GM08714 (cell line): ENCODE measurements around the gene TCOF1.

Source experiments
- H3K4me3 ChIP-seq: fragments of 200-500 bp; sonication (Bioruptor generic); 2 replicates; pipeline ENCODE4 v1.5.1; 2014; ENCODE audit warnings: mild to moderate bottlenecking, low read length, inconsistent platforms
- ZNF274 ChIP-seq: IDR thresholded peaks from 2 replicates; pipeline ENCODE4 v1.6.1; 2012; ENCODE audit warnings: mild to moderate bottlenecking, low read depth, low read length

Gene TCOF1

DNA sequence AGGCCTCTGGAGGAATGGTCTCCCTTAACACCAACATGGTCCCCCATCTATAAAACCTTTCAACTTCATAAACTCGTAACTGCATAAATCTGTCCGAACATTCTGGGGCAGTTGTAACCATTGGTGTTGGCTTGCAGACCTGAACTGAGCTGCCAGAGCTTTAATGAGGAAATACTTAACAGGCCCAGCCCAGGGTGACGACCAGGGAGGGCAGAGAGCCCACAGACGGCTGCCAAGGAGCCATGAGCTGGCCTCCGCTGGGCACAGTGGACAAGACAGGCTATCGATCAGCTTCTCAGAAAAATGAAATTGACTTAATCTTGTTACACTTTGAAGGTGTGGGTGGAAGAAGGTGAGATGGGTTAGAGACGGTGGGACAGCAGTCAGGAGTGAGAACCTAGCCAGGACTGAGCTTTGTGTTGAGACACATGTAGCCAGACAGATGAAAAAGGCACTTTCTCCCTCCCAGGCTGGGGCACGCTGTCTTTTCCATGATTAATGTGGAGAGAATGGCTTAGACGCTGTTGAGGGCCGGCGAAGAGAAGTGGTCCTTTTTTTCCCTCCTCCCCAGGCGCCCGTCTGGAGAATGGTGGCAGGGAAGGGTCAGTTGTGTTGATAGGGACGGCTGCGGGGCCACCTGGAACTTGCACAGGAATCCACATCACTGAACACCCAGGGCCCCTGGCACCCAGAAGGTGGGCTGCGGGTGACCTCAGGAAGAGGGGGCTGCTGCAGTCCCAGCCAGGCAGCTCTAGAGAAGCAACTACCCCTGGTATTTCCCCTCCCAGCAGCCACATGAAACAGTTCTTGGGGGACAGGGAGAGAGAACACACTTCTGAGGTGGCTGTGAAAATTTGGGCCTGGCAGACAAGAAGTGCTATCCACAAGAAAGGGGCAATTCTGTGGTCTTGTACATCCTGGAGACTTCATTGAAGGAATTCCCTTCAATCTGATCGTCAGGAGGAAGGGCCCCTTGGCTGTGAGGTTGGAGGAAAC is 27.3 kb upstream of the TCOF1 start:
- no peak for TF ChIP-seq ZNF274
- H3K4me3 ChIP-seq: no peak overlapping the region

DNA sequence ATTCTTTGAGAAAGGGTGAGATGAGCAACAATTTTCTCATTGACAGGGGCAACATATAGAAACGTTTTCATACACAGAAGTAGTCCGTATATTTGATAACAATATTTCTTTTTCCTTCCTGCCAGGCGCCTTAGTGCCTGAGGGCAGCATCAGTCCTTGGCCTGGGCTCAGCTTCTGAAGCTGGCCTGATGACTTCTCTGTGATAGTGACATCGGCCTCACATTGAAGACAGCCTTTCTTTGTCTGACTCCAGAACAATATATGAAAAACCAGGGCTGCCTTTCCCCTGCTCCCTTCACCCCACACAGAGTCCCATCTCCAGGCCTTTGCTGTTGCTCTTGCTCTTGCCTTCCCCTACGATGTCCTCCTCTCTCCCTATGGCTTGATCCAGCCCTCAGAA is 24.1 kb upstream of the TCOF1 start:
- no peak for TF ChIP-seq ZNF274
- no peak overlapping the region for H3K4me3 ChIP-seq

DNA sequence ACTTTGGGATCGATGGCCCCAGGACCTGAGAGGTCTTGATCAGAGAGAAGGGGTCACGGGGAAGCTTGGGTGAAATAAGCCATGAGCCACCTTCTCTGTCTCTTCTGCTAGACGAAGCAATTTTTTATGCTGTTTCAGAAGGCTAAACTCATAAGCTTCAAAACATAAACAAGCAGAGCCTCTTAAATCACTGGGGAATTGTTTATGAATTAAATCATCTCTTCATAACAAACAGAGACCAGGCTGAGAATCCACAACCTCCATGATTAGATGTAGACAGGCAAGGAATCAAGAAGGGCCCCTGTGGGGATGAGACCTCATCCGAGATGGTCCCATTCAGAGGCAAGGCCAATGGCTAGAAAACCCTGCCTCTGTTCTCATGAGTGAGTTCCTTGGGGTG is 21.7 kb upstream of the TCOF1 start:
- H3K4me3 ChIP-seq: no peak overlapping the region
- no peak for TF ChIP-seq ZNF274

DNA sequence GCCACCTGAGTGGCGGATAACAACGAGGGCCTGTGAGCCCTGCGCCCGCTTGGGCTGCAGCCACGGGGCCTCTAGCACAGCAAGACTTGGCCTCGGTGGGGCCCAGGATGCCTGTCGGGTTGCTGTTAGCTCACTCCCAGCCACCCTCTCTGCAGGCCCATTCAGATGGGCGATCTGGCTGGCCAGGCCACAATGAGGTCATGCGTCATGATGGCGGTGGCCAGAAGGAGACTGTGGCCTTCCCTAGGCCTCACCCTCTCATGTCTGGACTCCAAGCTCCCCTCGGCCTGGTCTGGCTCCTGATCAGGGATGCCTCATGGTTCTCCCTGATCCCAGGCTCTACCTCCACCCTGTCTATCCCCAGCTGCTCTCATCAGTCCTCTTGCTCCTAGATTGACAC is 19.0 kb upstream of the TCOF1 start:
- no peak for TF ChIP-seq ZNF274
- no peak overlapping the region for H3K4me3 ChIP-seq

DNA sequence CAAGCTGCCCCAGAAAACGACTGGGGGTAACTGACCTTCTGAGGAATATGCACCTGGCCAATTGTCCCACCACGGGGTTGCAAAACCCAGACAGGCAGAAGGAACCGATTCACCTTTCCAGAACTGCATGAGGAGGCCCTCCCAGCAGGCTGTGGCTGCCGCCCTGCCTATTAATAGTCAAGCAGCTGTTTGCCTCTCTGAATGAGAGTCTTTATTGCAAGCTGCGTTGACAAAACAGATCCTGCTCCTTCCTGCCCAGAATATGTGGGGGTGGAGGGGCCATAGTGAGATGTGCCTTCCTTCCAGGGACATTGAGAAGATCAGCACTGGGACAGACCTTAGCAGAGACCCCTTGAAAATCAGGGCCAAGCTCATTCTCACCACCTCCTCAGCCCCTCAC is 18.3 kb upstream of the TCOF1 start:
- no peak overlapping the region for H3K4me3 ChIP-seq
- no peak for TF ChIP-seq ZNF274

DNA sequence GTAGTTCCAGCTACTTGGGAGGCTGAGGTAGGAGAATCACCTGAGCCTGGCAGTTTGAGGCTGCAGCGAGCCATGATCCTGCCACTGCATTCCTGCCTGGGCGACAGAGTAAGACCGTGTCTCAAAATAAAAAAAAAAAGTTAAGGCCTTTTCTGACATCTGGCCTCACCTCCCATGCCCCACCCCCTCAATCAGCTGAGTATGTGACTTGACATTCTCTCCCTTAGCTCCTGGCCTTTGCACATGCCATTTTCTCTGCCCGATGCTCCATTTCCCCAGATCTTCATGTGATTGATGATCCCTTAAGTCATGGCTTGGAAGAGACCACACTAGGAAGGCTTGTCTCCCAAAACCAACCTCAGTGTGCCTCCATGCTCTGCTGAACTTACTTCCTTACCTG is 17.7 kb upstream of the TCOF1 start:
- H3K4me3 ChIP-seq: no peak overlapping the region
- TF ChIP-seq ZNF274: no peak

DNA sequence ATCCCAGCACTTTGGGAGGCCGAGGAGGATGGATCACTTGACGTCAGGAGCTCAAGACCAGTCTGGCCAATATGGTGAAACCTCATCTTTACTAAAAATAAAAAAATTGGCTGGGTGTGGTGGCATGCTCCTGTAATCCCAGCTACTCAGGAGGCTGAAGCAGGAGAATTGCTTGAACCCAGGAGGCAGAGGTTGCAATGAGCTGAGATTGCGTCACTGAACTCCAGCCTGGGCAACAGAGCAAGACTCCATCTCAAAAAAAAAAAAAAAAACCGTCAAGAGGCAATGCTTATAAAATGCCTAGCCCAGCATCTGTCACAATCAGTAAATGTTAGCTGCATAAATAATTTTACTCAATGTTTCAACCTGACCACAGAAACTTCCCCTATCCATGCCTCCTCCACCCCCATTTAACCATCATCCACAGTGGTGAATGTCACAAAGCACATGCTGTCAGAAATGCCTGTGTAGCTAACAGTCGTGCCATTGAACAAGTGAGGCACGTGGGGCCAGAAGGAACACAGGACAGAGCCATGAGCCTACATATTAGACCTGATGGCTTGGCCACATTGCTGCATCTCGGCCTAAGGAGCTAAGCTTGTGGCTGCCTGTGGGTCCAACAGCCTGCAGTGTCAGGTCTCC is 16.8 kb upstream of the TCOF1 start:
- no peak for TF ChIP-seq ZNF274

DNA sequence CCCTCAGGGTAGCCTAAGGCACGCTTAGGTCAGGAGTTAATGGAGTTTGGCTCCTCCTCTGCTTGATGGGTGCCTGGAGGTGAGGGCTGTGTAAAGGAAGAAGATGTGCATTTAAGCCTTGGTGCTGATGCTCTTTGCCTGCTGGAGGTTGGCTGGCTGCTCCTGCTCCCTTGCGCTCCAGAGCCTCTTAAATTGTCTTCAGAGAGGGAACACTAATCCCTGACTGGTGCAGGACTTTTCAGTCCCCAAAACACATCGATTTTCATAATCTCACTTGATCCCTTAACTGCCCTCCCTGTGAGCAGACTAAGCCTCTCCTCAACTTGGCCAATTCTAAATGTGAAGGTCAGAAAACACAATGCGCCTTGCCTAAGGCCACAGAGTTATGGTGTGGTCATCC is 16.2 kb upstream of the TCOF1 start:
- no peak for TF ChIP-seq ZNF274

More for the DNA sequence above, 16.8 kb upstream of the TCOF1 start:
- H3K4me3 ChIP-seq: no peak overlapping the region

DNA sequence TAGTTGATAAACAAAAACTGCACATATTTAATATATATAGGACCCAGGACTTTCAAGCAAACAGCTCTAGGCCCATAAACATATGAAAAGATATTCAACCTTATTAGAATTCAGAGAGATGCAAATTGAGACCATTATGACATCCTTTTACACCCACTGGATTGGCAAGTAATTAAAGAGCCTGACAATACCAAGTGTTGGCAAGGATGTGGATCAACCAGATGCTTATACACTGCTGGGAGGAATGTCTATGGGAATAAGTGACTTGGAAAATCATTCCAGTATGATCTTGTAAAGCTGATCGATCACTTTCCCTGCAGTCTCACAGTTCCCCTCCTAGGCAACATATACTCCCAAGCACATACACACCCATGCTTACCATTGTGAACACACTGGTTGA is 15.5 kb upstream of the TCOF1 start:
- no peak overlapping the region for H3K4me3 ChIP-seq
- no peak for TF ChIP-seq ZNF274

More for the DNA sequence above, 16.2 kb upstream of the TCOF1 start:
- H3K4me3 ChIP-seq: no peak overlapping the region

DNA sequence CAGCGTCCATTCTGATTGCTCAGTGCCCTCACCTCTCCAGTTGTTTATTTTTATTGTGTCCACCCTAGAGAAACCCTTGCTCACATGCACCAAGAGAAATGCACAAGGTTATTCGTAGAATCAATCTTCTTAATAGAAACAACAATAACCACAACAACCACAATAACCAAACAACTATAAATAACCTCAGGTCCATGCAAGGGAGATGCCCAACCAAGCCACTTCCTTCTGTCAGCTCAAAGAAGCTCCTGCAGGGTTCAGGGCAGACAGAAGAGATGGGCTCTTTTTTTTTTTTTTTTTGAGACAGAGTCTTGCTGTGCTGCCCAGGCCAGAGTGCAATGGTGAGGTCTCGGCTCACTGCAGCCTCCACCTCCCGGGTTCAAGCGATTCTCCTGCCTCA is 14.9 kb upstream of the TCOF1 start:
- no peak for TF ChIP-seq ZNF274

DNA sequence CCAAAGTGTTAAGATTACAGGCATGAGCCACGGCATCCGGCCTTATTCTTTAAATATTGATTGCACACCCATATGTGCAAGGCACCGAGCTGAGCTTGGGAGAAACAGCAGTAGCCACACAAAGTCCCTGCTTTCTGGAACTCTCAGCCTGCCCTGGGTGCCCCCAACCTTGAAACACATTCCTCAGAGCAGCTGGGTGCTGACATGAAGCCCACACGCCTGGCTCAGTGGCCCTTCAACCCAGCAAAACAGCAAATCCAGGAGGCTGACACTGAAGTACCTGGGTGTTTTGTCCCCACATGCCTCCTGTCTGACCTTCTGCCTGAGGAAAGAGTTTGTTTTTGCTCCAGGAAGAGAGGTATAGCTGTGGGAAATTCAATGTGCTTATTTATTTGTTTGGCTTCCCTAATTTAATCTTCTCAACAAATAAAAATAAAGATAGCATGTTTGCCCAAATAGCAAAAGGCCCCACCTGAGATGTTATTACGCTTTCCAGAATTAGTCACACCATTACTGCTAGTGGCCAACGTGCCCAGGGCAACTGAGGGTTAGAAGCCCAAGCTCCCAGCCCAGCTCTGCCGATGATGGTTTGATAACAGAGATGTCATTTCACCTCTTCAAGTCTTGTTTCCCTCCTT is 13.4 kb upstream of the TCOF1 start:
- no peak overlapping the region for H3K4me3 ChIP-seq
- no peak for TF ChIP-seq ZNF274

More for the DNA sequence above, 14.9 kb upstream of the TCOF1 start:
- no peak overlapping the region for H3K4me3 ChIP-seq

DNA sequence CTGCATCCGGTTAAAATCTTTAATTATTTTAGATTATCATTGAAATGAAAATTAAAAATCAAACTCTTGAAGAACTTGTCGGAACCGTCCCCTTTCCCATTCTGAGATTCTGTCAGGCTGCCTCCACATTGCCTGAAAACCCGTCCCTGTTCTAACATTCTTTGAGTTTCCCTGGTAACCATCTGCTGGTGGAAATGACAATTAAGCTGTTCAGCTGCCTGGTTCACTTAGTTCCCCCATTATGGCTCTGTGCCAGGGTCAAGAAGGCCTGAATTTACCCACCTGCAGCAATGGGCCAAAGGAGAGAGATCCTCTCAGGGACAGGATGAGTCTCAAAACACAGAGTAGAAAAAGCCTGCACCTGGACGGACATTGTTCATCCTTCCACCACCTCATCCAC is 11.8 kb upstream of the TCOF1 start:
- no peak overlapping the region for H3K4me3 ChIP-seq
- TF ChIP-seq ZNF274: no peak

DNA sequence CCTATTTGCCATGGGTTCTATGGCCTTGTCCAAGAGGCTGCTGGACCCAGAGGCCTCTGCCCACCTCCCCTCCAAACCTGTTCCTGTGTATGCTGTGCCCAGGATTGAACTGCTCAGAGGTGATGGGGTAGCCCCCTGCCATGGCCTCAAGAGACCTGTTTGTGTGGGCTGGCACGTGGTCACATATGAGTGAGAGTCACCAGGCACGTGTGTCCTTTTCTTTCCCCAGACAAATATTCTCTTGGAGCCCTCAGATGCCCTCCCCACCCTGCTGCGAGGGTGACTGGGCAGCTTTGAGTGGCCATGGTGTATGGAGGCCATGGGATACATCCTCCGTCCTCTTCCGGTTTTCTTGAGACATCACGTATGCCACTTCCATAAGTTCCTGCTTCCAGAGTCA is 10.9 kb upstream of the TCOF1 start:
- H3K4me3 ChIP-seq: no peak overlapping the region
- TF ChIP-seq ZNF274: no peak

DNA sequence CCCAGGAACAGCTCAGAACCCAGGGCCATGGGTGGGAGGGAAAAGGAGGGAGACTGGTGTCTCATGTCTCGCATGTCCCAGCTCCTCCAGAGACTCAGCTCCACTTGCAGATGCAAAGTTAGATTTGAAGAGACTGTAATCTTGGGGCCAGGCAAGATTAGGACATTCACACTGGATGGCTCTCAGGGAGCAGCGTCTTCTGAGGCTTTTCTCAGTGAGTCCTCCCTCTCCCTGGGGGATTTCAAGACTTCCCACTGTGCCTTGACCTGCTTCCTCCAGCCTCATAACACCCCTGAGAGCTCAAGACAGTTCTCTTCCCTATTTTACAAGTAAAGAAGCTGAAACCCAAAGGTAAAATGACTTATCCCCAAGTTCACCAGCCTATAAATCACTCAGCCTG is 10.5 kb upstream of the TCOF1 start:
- TF ChIP-seq ZNF274: no peak
- H3K4me3 ChIP-seq: no peak overlapping the region

DNA sequence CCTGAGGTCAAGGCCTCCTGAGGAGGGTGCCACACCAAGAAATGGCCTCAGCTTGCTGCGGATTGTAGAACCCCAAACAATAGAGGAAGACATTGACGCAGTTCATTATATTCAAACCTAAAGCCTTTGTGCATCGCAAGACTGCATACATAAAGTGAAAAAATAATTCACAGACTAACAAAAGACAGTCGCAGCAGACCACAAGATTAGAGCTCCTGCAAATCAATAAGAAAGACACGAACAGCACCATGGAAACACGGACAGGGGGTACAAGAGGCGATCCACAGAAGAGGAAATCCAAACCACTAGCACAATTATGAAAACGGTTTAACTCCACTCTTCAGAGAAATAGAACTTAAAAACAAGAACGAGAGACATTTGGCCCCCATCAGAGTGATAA is 10.0 kb upstream of the TCOF1 start:
- no peak for TF ChIP-seq ZNF274
- H3K4me3 ChIP-seq: no peak overlapping the region
